Kidney epithelial cell (primary cell): ENCODE measurements around the gene DEPDC1B. TPM values are rescaled to one million over a fixed set of nuclear protein-coding genes. Genes with fewer than 3 reads are reported as not detected.
"Not testable (repeated sequence)": the region's sequence is repeated elsewhere in the genome, so short reads cannot be mapped to it uniquely, and the experiment has no call there.

ENCODE experiments used
- DNase-seq: peaks from one replicate; pipeline ENCODE4 v3.0.0-alpha.2; 2010; ENCODE audit warnings: low read depth
- H3K27me3 ChIP-seq: 2 replicates; pipeline ENCODE4 v1.6.0; 2011; ENCODE audit warnings: low read length; ENCODE audit not compliant: control insufficient read depth, insufficient read depth
- H3K36me3 ChIP-seq: 2 replicates; pipeline ENCODE4 v1.5.1; 2011; ENCODE audit warnings: low read length; ENCODE audit not compliant: control insufficient read depth, insufficient read depth
- H3K4me3 ChIP-seq: 2 replicates; pipeline ENCODE4 v1.5.1; 2011; ENCODE audit warnings: low read depth, mild to moderate bottlenecking, control low read depth, low read length
- total RNA-seq: library from RNA; depleted of rRNA; stranded (reverse); fragments of >200 nt; gene quantifications from 2 replicates; pipeline ENCODE4 v1.2.3, GENCODE V29; 2015
- TF ChIP-seq, protein P1 (sequence below): IDR thresholded peaks from 2 replicates; pipeline ENCODE4 v1.5.1; 2011; ENCODE audit warnings: mild to moderate bottlenecking, moderate library complexity, low read length, control low read depth, inconsistent platforms; ENCODE audit not compliant: insufficient read depth, poor library complexity, severe bottlenecking

Gene DEPDC1B
- total RNA-seq, 1 donor from 2014 or later, result 10.6 TPM

GRCh38 chr5:60583616-60584015 lies 116.3 kb downstream of the DEPDC1B start:
- no peak for DNase-seq

GRCh38 chr5:60578315-60578714 lies 121.7 kb downstream of the DEPDC1B start:
- TF ChIP-seq, protein P1, sequence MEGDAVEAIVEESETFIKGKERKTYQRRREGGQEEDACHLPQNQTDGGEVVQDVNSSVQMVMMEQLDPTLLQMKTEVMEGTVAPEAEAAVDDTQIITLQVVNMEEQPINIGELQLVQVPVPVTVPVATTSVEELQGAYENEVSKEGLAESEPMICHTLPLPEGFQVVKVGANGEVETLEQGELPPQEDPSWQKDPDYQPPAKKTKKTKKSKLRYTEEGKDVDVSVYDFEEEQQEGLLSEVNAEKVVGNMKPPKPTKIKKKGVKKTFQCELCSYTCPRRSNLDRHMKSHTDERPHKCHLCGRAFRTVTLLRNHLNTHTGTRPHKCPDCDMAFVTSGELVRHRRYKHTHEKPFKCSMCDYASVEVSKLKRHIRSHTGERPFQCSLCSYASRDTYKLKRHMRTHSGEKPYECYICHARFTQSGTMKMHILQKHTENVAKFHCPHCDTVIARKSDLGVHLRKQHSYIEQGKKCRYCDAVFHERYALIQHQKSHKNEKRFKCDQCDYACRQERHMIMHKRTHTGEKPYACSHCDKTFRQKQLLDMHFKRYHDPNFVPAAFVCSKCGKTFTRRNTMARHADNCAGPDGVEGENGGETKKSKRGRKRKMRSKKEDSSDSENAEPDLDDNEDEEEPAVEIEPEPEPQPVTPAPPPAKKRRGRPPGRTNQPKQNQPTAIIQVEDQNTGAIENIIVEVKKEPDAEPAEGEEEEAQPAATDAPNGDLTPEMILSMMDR, result no peak
- H3K36me3 ChIP-seq, result no peaks in the 10 kb centered on the region
- DNase-seq, result no peak
- no peaks in the 10 kb centered on the region for H3K27me3 ChIP-seq
- H3K4me3 ChIP-seq, result no peak overlapping the region

More at GRCh38 chr5:60583616-60584015, 116.3 kb downstream of the DEPDC1B start:
- Histone ChIP-seq H3K4me3 (no peak overlapping the region), H3K36me3 (no peaks in the 10 kb centered on the region), H3K27me3 (no peaks in the 10 kb centered on the region)
- TF ChIP-seq, protein P1, result no peak

DNA sequence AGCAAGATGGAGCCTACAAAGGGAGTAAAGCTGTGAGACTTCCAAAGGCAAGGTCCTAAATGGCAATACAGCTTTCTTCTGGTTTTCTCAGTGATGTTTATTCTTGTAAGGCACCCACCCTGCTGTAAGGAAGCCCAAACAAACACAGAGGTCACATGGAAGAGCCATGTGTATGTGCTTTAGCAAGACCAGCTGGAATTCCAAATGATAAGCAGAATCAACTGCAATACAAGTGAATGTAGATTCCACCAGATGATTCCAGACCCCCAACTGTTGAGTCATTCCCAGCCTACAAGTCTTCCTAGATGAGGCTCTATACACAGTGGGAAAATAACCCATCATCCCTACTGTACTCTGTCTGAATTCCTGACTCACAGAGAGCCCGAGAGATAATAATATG lies 122.8 kb downstream of the DEPDC1B start:
- no peaks in the 10 kb centered on the region for H3K36me3 ChIP-seq
- DNase-seq, result no peak
- TF ChIP-seq, protein P1, result no peak
- no peaks in the 10 kb centered on the region for H3K27me3 ChIP-seq
- no peak overlapping the region for H3K4me3 ChIP-seq

DNA sequence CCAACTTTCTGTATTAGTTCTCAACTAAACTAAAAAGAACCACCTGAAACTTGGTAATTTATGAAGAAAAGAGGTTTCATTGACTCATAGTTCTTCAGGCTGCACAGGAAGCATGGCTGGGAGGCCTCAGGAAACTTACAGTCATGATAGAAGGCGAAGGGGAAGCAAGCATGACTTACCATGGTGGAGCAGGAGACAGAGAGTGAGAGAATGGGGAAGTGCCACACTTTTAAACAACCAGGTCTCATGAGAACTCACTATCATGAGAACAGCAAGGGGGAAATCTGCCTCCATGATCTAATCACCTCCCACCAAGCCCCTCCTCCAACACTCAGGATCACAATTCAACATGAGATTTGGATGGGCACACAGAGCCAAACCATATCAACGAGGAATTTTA lies 123.5 kb downstream of the DEPDC1B start:
- DNase-seq, result no peak
- TF ChIP-seq, protein P1, result no peak
- Histone ChIP-seq H3K36me3 (no peaks in the 10 kb centered on the region), H3K27me3 (no peaks in the 10 kb centered on the region), H3K4me3 (no peak overlapping the region)

DNA sequence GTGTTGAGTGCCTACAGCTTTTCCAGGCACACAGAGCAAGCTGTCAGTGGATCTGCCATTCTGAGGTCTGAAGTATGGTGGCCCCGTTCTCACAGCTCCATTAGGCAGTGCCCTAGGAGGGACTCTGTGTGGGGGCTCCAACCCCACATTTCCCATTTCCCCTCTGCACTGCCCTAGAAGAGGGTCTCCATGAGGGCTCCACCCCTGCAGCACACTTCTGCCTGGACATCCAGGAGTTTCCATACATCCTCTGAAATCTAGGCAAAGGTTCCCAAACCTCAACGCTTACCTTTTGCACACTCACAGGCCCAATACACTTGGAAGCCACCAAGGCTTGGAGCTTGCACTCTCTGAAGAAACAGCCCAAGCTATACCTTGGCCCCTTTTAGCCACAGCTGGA lies 131.3 kb downstream of the DEPDC1B start:
- TF ChIP-seq, protein P1, result no peak
- H3K27me3 ChIP-seq, result no peaks in the 10 kb centered on the region
- DNase-seq, result no peak
- H3K36me3 ChIP-seq, result no peaks in the 10 kb centered on the region
- H3K4me3 ChIP-seq, result no peak overlapping the region

- H3K36me3 ChIP-seq, result no peaks in the 10 kb centered on the region
- H3K4me3 ChIP-seq, result no peak overlapping the region
- TF ChIP-seq, protein P1, result no peak
- H3K27me3 ChIP-seq, result no peaks in the 10 kb centered on the region
- DNase-seq, result no peak
These were observed 136.2 kb downstream of the DEPDC1B start for GRCh38 chr5:60563696-60564324.

GRCh38 chr5:60553291-60553690 lies 146.7 kb downstream of the DEPDC1B start:
- DNase-seq, H3K36me3 ChIP-seq, H3K4me3 ChIP-seq, H3K27me3 ChIP-seq: not testable (repeated sequence)
